ENCODE results near the gene SDF4. TPM values are rescaled to one million over a fixed set of nuclear protein-coding genes. Genes with fewer than 3 reads are reported as not detected.

SDF4 gene
- total RNA-seq, 1 experiment from 2014 or later: 82.0 TPM

DNA sequence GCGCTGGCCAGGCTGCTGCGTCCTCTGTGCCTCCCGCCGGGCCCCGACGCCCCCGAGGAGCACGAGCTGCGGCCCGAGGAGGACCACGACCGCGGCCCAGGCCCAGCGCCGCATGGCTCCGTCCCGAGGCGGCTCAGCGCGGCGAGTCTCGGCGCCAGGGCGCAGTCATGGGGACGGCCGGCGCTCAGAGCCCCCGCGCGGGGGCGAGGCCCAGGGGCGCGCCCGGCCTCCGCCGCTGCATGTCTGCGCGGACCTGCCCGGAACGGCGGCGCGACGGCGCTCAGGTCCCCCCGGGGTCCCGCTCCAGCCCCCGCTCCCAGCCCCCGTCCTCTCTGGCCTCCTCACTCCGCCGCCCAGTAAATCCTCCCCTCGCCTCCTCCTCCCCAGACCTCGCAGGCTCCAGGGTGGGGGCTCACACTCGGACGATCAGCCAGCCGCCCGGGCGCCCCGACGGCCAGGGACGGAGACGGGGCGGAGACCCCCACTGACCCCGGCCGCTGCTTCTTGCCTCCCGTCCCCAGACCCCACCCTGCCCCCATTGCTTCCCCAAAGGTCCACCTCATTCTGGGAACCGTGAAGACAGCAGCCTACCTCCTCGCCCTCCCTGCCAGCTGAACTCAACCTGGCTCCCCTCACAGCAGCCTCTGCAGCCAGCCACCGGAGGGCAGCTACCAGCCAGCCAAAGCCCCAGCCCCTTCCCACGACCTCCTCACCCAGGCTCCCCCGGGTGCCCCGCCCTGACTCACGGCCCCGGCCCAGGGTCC, 15.0 kb upstream of the SDF4 start, which contains the start of gene C1QTNF12:
Gene C1QTNF12, minus strand, starts transcription at position 146 of the 764 bp plus-strand sequence. Its CDS starts 32 bp downstream, at position 114.
- Histone ChIP-seq H2BK15ac (ENCODE audit: low read depth, low read length) (no peak within 1 kb of the TSS), H2BK20ac (ENCODE audit: low read depth, low read length, poor library complexity, severe bottlenecking) (no peak within 1 kb of the TSS), H3K18ac (ENCODE audit: insufficient read length, low read depth, low read length) (no peak within 1 kb of the TSS), H3K27ac (ENCODE audit: insufficient read length, low read depth, low read length) (no peak within 1 kb of the TSS), H4K8ac (replicated peaks; ENCODE audit: insufficient read length, low read depth, low read length) (no peak within 1 kb of the TSS), H4K91ac (ENCODE audit: insufficient read length, low read depth, low read length) (no peak within 1 kb of the TSS), H3T11ph (ENCODE audit: low read length) (no peak within 1 kb of the TSS), H2BK120ac (ENCODE audit: low read depth, low read length, poor library complexity, severe bottlenecking) (no peak within 1 kb of the TSS), H3K14ac (ENCODE audit: insufficient read depth, low read length) (no peak within 1 kb of the TSS), H3K23ac (ENCODE audit: insufficient read length, low read depth, low read length) (no peak within 1 kb of the TSS), H2AFZ (ENCODE audit: low read length) (no peak within 1 kb of the TSS), H2BK12ac (ENCODE audit: insufficient read length, low read depth, low read length) (no peak within 1 kb of the TSS), H3K9me3 (ENCODE audit: control insufficient read depth, low read depth, low read length) (no peaks in the 10 kb centered on the region), H3K27me3 (ENCODE audit: insufficient read depth, low read length) (no peaks in the 10 kb centered on the region), H3K79me1 (ENCODE audit: insufficient read depth, low read depth, low read length, poor library complexity, severe bottlenecking) (no peaks in the 10 kb centered on the region), H3K23me2 (ENCODE audit: insufficient read length, low read depth, low read length, poor library complexity, severe bottlenecking) (no peaks in the 10 kb centered on the region), H3K56ac (ENCODE audit: insufficient read length, low read depth, low read length) (no peak within 1 kb of the TSS), H3K4me1 (ENCODE audit: insufficient read depth, low read length) (no peaks in the 10 kb centered on the region), H3K9ac (ENCODE audit: extremely low read depth, insufficient read length, low read length) (no peak within 1 kb of the TSS), H2BK5ac (ENCODE audit: insufficient read length, low read length) (no peak within 1 kb of the TSS), H3K4ac (ENCODE audit: low read depth, low read length) (no peak within 1 kb of the TSS), H3K79me2 (ENCODE audit: insufficient read depth, low read length) (no peaks in the 10 kb centered on the region), H2AK5ac (ENCODE audit: insufficient read length, low read length) (no peak within 1 kb of the TSS), H4K5ac (ENCODE audit: insufficient read length, low read depth, low read length) (no peak within 1 kb of the TSS), H3K4me2 (ENCODE audit: insufficient read depth, insufficient read length, low read length) (no peak within 1 kb of the TSS), H4K20me1 (ENCODE audit: control insufficient read depth, insufficient read depth, insufficient read length) (no peaks in the 10 kb centered on the region)
- Mint-ChIP-seq H3K27ac (no peak within 1 kb of the TSS), H3K4me1 (peaks cover 0 to 2% of the 10 kb centered on the region in 2 experiments; a peak in 1 of 4 replicates), H3K27me3 (ENCODE audit: low read depth) (peaks cover 16% of the 10 kb centered on the region), H3K4me3 (peak within 1 kb of the TSS in 1 of 2 experiments; percentile 27; a peak in 1 of 5 replicates), H3K36me3 (ENCODE audit: insufficient read depth in 1 of 3, low read depth in 3 of 3) (peaks cover 0 to 3% (median 0%) of the 10 kb centered on the region in 3 experiments; a peak in 1 of 7 replicates), H3K9me3 (no peaks in the 10 kb centered on the region)
- no CpG with 5 or more reads among the region's 74 CpGs for WGBS (ENCODE audit: extremely low coverage, insufficient read length, low lambda C conversion rate)
- no peak for DNase-seq
- no peak; the same call in 2 of the 3 replicates for TF ChIP-seq CTCF (conservative IDR thresholded peaks at IDR 0.05)

Measured in H9 (cell line).